NB4 (cell line): ENCODE data around the gene IER3.

Experiments
- MYC ChIP-seq: IDR thresholded peaks from 2 replicates; pipeline ENCODE4 v1.6.1; 2011; ENCODE audit warnings: low read depth, low read length
- POLR2A ChIP-seq: IDR thresholded peaks from 2 replicates; pipeline ENCODE4 v1.6.1; 2011; ENCODE audit warnings: mild to moderate bottlenecking; ENCODE audit not compliant: insufficient read length; ENCODE audit errors: extremely low read depth
- TF ChIP-seq, protein P1 (sequence below): IDR thresholded peaks from one replicate; pipeline ENCODE4 v1.5.1; 2012; ENCODE audit warnings: low read depth, low read length
- TF ChIP-seq, protein P2 (sequence below): IDR thresholded peaks from 2 replicates; pipeline ENCODE4 v1.6.1; 2011; ENCODE audit warnings: low read depth, low read length

DNA sequence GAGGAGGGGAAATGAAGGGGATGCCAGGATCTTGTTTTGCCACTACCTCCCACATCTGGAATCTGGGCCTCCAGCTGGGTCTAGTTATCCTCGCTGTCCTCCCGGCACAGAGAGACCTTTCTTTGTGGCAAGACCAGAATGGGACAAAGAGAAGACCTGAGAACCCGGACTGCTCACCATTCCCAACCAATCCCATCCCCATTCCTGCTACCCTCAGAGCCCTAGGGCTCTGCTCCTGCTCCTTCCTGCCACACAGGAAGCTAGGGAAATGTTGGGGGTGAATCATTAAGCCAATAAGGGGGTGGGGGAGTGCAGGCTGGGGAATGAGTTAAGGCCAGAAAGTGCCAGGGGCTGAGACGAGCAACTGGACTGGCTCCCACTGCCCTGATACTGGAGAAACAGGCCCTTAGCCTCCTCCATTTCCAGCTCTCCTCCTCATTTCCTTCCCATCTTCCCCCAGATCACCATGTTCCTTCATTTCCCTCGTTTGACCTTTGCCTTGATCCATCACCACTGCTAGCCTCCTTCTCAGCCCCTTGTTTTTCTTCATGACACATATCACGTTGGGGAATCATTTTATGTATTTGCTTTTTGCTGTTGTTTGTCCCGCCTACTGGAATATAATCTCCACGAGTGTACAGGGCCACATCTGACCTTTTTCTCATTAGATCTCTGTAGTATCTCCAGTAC, 4.6 kb upstream of the IER3 start:
- TF ChIP-seq, protein P1, sequence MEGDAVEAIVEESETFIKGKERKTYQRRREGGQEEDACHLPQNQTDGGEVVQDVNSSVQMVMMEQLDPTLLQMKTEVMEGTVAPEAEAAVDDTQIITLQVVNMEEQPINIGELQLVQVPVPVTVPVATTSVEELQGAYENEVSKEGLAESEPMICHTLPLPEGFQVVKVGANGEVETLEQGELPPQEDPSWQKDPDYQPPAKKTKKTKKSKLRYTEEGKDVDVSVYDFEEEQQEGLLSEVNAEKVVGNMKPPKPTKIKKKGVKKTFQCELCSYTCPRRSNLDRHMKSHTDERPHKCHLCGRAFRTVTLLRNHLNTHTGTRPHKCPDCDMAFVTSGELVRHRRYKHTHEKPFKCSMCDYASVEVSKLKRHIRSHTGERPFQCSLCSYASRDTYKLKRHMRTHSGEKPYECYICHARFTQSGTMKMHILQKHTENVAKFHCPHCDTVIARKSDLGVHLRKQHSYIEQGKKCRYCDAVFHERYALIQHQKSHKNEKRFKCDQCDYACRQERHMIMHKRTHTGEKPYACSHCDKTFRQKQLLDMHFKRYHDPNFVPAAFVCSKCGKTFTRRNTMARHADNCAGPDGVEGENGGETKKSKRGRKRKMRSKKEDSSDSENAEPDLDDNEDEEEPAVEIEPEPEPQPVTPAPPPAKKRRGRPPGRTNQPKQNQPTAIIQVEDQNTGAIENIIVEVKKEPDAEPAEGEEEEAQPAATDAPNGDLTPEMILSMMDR = no peak
- TF ChIP-seq POLR2A (no peak), MYC (no peak)
- TF ChIP-seq, protein P2, sequence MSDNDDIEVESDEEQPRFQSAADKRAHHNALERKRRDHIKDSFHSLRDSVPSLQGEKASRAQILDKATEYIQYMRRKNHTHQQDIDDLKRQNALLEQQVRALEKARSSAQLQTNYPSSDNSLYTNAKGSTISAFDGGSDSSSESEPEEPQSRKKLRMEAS = no peak
